ENCODE data around the gene SSNA1.

GRCh38 chr9:137168904-137169856 lies 19.3 kb upstream of the SSNA1 start:
- TF ChIP-seq, protein P1, sequence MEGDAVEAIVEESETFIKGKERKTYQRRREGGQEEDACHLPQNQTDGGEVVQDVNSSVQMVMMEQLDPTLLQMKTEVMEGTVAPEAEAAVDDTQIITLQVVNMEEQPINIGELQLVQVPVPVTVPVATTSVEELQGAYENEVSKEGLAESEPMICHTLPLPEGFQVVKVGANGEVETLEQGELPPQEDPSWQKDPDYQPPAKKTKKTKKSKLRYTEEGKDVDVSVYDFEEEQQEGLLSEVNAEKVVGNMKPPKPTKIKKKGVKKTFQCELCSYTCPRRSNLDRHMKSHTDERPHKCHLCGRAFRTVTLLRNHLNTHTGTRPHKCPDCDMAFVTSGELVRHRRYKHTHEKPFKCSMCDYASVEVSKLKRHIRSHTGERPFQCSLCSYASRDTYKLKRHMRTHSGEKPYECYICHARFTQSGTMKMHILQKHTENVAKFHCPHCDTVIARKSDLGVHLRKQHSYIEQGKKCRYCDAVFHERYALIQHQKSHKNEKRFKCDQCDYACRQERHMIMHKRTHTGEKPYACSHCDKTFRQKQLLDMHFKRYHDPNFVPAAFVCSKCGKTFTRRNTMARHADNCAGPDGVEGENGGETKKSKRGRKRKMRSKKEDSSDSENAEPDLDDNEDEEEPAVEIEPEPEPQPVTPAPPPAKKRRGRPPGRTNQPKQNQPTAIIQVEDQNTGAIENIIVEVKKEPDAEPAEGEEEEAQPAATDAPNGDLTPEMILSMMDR (IDR thresholded peaks at IDR 0.05; ENCODE audit: low read depth, low read length), result no peak
- TF ChIP-seq EZH2phosphoT487 (IDR thresholded peaks at IDR 0.05; ENCODE audit: low read depth), result no peak
